Colonic mucosa (tissue), 4 donors: ENCODE results near the gene GABBR2. TPM values are rescaled to one million over a fixed set of nuclear protein-coding genes. Genes with fewer than 3 reads are reported as not detected.

Source experiments
- DNase-seq: peaks from one replicate; pipeline ENCODE4 v3.0.0-alpha.2; 2020
- H3K27ac ChIP-seq: fragments of 200-600 bp; one replicate; pipeline ENCODE4 v1.8.0; 2021
- H3K27me3 ChIP-seq: fragments of 200-600 bp; one replicate; pipeline ENCODE4 v1.8.0; 2021
- H3K36me3 ChIP-seq: fragments of 200-600 bp; one replicate; pipeline ENCODE4 v1.8.0; 2021
- H3K4me1 ChIP-seq: fragments of 200-600 bp; one replicate; pipeline ENCODE4 v1.8.0; 2021; ENCODE audit warnings: mild to moderate bottlenecking
- H3K4me3 ChIP-seq: fragments of 200-600 bp; one replicate; pipeline ENCODE4 v1.8.0; 2021
- H3K9ac ChIP-seq, 2 donors: one replicate each; pipeline ENCODE4 v1.7.0; 2013; ENCODE audit warnings: control low read depth in 2 of 2, low read depth in 2 of 2, low read length in 2 of 2
- H3K9me3 ChIP-seq: fragments of 200-600 bp; one replicate; pipeline ENCODE4 v1.8.0; 2021
- intact Hi-C: fragments of 100-400 bp; cut with DNase I; formaldehyde crosslinking; loops from one replicate; pipeline ENCODE4 v1.14.1; 2022
- total RNA-seq, 2 donors: library from RNA; stranded (reverse); fragmentation: NEBNext Ultra II Directional in 1 of 2; extraction: Animal tissue kit (Norgen Biotek cat#: 25700) in 1 of 2; gene quantifications; one replicate each; pipeline ENCODE4 v1.2.1, GENCODE V29; 2021
- TF ChIP-seq, protein P1 (sequence below): fragments of 200-600 bp; IDR thresholded peaks from one replicate; pipeline ENCODE4 v1.8.0; 2022; ENCODE audit warnings: antibody characterized with exemption, mild to moderate bottlenecking
- donor health status: healthy.
- donor health status: DM: no; HTN: no; CAD: no.
- donor health status: DM: no; HTN: no; CAD: no.

The GABBR2 gene
- total RNA-seq, 2 donors from 2014 or later, result 0.05 TPM; not detected in 1

DNA sequence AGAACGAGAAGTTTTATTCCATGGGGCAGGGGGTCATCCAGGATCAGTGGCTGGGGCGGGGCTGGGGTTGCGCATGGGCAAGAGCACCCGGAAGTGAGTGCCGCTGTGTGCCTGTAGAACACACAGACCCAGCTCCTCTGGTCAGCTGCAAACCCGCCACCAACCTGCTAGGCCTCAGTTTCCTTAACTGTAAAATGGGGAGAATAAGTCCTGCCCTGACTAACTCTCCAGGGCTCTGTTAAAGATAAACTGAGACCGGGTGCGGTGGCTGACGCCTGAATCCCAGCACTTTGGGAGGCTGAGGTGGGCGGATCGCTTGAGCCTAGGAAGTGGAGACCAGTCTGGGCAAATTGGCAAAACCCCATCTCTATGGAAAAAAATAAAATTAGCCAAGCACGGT, 152.2 kb downstream of the GABBR2 start:
- Histone ChIP-seq H3K4me3 (no peak overlapping the region), H3K9ac (no peak overlapping the region), H3K27me3 (no peaks in the 10 kb centered on the region), H3K36me3 (no peaks in the 10 kb centered on the region), H3K27ac (no peak overlapping the region), H3K4me1 (no peaks in the 10 kb centered on the region), H3K9me3 (no peaks in the 10 kb centered on the region)
- intact Hi-C loops, result no loop called here
- TF ChIP-seq, protein P1, sequence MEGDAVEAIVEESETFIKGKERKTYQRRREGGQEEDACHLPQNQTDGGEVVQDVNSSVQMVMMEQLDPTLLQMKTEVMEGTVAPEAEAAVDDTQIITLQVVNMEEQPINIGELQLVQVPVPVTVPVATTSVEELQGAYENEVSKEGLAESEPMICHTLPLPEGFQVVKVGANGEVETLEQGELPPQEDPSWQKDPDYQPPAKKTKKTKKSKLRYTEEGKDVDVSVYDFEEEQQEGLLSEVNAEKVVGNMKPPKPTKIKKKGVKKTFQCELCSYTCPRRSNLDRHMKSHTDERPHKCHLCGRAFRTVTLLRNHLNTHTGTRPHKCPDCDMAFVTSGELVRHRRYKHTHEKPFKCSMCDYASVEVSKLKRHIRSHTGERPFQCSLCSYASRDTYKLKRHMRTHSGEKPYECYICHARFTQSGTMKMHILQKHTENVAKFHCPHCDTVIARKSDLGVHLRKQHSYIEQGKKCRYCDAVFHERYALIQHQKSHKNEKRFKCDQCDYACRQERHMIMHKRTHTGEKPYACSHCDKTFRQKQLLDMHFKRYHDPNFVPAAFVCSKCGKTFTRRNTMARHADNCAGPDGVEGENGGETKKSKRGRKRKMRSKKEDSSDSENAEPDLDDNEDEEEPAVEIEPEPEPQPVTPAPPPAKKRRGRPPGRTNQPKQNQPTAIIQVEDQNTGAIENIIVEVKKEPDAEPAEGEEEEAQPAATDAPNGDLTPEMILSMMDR, result no peak
- peak; percentile 3 for DNase-seq

DNA sequence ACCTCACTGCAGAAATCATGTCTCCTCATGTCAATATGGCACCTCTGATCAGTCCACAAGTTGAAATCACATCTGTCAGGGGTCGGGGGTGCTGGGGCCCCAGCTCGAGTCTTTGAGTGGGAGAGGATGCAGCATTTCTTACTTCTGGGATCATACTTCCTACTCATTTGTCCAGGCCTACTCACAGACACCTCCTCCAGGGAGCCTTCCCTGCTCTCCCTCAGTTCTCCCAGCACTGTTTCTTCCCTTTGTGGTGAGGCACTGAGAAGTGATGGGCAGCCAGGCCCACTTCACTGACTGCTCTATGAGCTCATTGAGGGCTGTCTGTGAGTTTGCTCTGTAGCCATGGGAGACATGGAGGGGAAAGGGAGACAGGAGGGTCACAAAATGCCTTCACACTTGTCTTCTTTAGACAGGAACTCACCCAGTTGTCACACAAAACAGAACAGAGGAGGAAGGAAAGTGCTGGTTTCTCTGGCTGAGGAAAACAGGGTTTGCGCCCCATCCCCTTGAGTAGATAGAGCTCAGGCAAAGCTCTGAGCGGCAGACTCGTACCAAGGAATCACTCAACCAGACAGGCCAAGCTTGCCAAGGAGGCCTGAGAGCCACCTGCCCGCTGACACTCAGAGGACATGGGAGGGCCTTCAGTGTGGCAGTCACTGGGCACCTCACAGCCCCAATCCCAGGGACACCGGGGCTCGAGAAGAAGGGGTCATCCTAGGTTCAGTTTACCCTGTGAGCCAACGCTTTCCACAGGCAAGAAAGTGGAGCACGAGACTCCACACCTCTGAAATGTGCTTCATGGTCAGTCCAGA, 152.9 kb downstream of the GABBR2 start:
- H3K9me3 ChIP-seq, result no peaks in the 10 kb centered on the region
- no peak overlapping the region for H3K4me3 ChIP-seq
- no peak overlapping the region for H3K9ac ChIP-seq
- H3K36me3 ChIP-seq, result no peaks in the 10 kb centered on the region
- intact Hi-C loops, result no loop called here
- peak; percentile 6 for DNase-seq
- no peaks in the 10 kb centered on the region for H3K4me1 ChIP-seq
- H3K27me3 ChIP-seq, result no peaks in the 10 kb centered on the region
- TF ChIP-seq, protein P1, result no peak
- H3K27ac ChIP-seq, result no peak overlapping the region

DNA sequence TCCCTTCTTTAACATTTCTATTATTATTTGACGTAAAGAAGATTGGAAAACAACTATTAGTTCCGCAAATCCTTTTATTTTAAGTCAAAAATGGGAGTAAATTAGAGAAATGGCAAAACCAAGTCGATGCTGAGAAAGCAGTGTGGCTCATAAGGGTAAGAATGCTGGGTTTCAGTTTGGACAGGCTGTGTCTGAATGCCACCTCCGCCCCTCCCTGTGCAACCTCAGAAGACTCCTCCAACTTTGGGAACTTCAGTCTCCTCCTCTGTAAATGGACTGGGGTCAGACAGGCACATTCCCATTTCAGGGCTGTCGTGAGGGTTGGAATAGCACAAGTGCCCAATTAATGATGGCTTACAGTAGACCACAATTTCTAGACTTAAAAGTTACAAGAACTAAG, 154.0 kb downstream of the GABBR2 start:
- intact Hi-C loops, result no loop called here

DNA sequence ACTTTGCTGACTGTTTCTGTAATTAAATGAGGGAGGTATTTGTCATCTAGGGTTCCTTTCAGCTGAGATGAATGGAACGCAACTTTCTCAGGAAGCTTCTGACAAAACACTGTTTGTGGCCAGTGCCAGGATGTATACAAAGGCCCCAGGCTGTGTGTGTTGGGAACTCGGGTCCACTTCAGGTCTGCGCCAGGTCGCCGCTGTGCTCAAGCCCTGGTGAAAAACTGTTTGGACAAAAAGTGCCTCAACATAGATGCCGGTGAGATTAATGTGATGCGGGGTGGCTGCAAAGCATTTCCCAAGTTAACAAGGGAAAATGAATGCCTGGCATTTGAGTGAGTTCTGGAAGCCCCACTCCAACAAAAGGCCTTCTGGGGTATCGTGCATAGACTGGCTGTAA, 156.4 kb downstream of the GABBR2 start:
- H3K4me1 ChIP-seq, result no peaks in the 10 kb centered on the region
- peak; percentile 7 for DNase-seq
- no peak overlapping the region for H3K9ac ChIP-seq
- TF ChIP-seq, protein P1, result no peak
- H3K36me3 ChIP-seq, result no peaks in the 10 kb centered on the region
- no peak overlapping the region for H3K4me3 ChIP-seq
- intact Hi-C loops, result no loop called here
- H3K27ac ChIP-seq, result no peak overlapping the region
- no peaks in the 10 kb centered on the region for H3K9me3 ChIP-seq
- H3K27me3 ChIP-seq, result no peaks in the 10 kb centered on the region

More for the DNA sequence above, 154.0 kb downstream of the GABBR2 start:
- TF ChIP-seq, protein P1, result no peak
- no peak overlapping the region for H3K4me3 ChIP-seq
- H3K27ac ChIP-seq, result no peak overlapping the region
- DNase-seq, result no peak
- no peaks in the 10 kb centered on the region for H3K36me3 ChIP-seq
- H3K27me3 ChIP-seq, result no peaks in the 10 kb centered on the region
- no peak overlapping the region for H3K9ac ChIP-seq
- no peaks in the 10 kb centered on the region for H3K9me3 ChIP-seq
- H3K4me1 ChIP-seq, result no peaks in the 10 kb centered on the region

DNA sequence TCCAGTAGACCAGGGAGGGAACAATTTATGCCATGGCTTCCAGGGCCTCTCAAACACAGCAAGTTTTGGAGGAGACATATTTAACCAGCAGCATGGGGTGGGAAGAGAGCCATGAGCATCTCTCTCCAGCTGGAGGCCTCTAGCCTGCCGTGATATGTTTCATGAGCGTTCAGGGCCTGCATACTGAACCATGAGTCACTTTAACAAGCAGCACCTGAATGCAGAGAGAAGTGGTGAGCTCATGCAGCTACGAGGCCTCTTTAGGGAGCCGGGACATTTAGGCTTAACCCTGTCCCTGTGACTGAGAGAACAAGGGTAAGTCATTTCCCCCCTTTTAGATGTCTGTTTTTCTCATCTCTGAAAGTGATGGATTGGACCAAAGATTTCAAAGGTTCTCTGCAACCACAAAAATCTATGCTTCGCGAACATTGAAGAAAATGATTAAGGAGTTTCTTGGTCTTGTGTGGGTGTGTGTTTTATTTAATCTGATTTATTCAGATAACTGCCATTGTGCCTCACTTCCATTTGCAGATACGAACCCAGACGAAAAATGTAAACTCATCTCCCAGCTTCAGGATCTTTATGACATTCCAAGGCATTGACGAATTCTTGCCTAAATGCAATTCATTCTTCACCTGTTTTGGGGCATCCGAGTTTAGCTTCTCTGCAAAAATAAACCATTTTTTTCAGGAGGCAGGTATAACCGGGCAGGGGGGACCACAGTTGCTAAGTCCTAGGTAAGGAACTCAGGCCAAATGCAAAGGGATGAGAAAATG, 157.0 kb downstream of the GABBR2 start:
- Histone ChIP-seq H3K27ac (no peak overlapping the region), H3K4me3 (no peak overlapping the region), H3K27me3 (no peaks in the 10 kb centered on the region), H3K4me1 (no peaks in the 10 kb centered on the region), H3K36me3 (no peaks in the 10 kb centered on the region), H3K9ac (no peak overlapping the region), H3K9me3 (no peaks in the 10 kb centered on the region)
- TF ChIP-seq, protein P1, result no peak
- DNase-seq, result peak; percentile 3
- intact Hi-C loops, result no loop called here
